ENCODE data around the gene B4GALT4. TPM values are rescaled to one million over a fixed set of nuclear protein-coding genes. Genes with fewer than 3 reads are reported as not detected.
A peak's percentile ranks its signal among the peaks of the same experiment; 100 is the strongest.

B4GALT4 gene
- total RNA-seq, 3 donors from 2014 or later (not counting 1 experiment from before 2014, with no cell fraction given): 35.1 to 54.1 (median 48.8) TPM

DNA sequence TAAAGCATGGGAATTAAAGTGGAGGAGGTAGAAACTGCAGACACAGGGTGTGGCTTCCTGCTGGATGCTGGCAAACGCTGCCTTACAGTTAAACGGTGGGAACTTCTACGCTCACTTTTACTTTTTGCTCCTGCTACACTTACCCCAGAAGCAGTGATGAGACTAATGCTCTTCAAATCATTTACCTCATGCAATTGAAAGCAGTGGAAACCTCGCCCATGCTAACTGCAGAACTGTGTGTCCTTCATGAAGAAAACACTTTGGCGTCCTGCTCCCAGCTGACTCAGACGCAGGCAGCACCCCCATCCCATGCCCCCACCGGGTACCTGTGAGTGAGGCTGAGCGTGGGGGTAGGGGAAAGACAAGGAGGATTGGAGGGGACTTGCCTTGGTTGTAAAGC, 35.5 kb downstream of the B4GALT4 start:
- peak overlapping the region; percentile 24 to 46 for H3K27ac Mint-ChIP-seq
- no peak for ATAC-seq

DNA sequence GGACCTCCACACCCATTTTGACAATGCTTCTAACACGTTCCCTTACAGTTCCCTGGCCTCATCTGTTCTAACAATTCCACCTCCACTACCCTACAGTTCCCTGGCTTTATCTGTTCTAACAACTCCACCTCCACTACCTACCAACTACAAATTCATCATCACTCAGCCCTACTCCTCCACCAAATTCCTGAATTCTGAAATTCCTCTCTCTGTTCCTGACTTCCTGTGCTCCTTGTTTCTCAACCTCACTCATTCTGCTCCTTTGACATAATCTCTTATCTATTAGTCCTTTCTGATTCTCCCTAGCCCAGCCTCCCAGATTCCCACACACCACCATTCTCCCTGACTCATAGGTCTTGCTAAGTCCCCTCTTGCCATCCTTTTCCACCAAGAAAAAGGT, 44.8 kb downstream of the B4GALT4 start:
- DNase-seq: no peak
- H3K27ac ChIP-seq (ENCODE audit: low read length): no peak overlapping the region
- H3K27ac Mint-ChIP-seq: no peak overlapping the region
- H3K36me3 ChIP-seq (ENCODE audit: control insufficient read depth, insufficient read depth, low read length): no peaks in the 10 kb centered on the region
- no peak for ATAC-seq
- no peaks in the 10 kb centered on the region for H3K27me3 ChIP-seq (ENCODE audit: control insufficient read depth, insufficient read depth, low read length)
- H3K27me3 Mint-ChIP-seq (ENCODE audit: low read depth in 2 of 2): no peaks in the 10 kb centered on the region
- intact Hi-C loops (cut with micrococcal nuclease): no loop called here
- H3K4me3 Mint-ChIP-seq: no peak overlapping the region
- no peaks in the 10 kb centered on the region for H3K9me3 Mint-ChIP-seq
- no peaks in the 10 kb centered on the region for H3K9me3 ChIP-seq (ENCODE audit: control insufficient read depth, insufficient read depth, low read length)
- TF ChIP-seq, protein P1, sequence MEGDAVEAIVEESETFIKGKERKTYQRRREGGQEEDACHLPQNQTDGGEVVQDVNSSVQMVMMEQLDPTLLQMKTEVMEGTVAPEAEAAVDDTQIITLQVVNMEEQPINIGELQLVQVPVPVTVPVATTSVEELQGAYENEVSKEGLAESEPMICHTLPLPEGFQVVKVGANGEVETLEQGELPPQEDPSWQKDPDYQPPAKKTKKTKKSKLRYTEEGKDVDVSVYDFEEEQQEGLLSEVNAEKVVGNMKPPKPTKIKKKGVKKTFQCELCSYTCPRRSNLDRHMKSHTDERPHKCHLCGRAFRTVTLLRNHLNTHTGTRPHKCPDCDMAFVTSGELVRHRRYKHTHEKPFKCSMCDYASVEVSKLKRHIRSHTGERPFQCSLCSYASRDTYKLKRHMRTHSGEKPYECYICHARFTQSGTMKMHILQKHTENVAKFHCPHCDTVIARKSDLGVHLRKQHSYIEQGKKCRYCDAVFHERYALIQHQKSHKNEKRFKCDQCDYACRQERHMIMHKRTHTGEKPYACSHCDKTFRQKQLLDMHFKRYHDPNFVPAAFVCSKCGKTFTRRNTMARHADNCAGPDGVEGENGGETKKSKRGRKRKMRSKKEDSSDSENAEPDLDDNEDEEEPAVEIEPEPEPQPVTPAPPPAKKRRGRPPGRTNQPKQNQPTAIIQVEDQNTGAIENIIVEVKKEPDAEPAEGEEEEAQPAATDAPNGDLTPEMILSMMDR (IDR thresholded peaks at IDR 0.05): no peak
- H3K4me3 ChIP-seq (ENCODE audit: low read length): no peak overlapping the region
- no peaks in the 10 kb centered on the region for H3K4me1 ChIP-seq (ENCODE audit: control insufficient read depth, insufficient read depth, low read length)
- 94% methylated on average over 1 of the region's 1 CpG for WGBS (ENCODE audit: insufficient coverage)
- H3K36me3 Mint-ChIP-seq: no peaks in the 10 kb centered on the region
- H3K4me1 Mint-ChIP-seq: no peaks in the 10 kb centered on the region

More for the DNA sequence above, 35.5 kb downstream of the B4GALT4 start:
- Mint-ChIP-seq H3K27me3 (ENCODE audit: low read depth in 2 of 2) (no peaks in the 10 kb centered on the region), H3K36me3 (peaks cover 16% of the 10 kb centered on the region), H3K4me3 (no peak overlapping the region), H3K9me3 (no peaks in the 10 kb centered on the region), H3K4me1 (peaks cover 25 to 32% of the 10 kb centered on the region in 2 donors)
- intact Hi-C loops (cut with micrococcal nuclease): no loop called here
- Histone ChIP-seq H3K36me3 (ENCODE audit: control insufficient read depth, insufficient read depth, low read length) (peaks cover 11% of the 10 kb centered on the region), H3K27me3 (ENCODE audit: control insufficient read depth, insufficient read depth, low read length) (no peaks in the 10 kb centered on the region), H3K4me3 (ENCODE audit: low read length) (no peak overlapping the region), H3K4me1 (ENCODE audit: control insufficient read depth, insufficient read depth, low read length) (peaks cover 8% of the 10 kb centered on the region), H3K27ac (ENCODE audit: low read length) (no peak overlapping the region), H3K9me3 (ENCODE audit: control insufficient read depth, insufficient read depth, low read length) (no peaks in the 10 kb centered on the region)
- 82% methylated on average over 7 of the region's 8 CpGs for WGBS (ENCODE audit: insufficient coverage)
- TF ChIP-seq, protein P1 (IDR thresholded peaks at IDR 0.05): no peak
- DNase-seq: no peak

DNA sequence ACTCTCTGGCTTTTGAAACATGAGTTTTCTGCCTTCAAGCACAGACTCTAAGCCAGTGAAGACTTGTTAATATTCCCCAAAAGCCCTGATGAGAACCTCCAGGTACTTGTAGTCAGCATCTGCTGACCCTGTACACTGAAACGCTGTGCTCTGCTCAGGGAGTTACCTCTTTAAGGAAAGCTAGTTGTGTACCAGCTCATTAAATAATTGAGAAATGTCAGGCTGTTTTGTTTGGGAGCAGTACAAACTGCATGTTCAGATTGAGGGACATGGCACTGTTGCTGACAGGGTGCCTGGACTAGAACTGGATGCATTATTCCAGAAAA, 45.6 kb downstream of the B4GALT4 start:
- ATAC-seq (no peak), DNase-seq (no peak)
- Mint-ChIP-seq H3K27ac (no peak overlapping the region), H3K9me3 (no peaks in the 10 kb centered on the region), H3K4me1 (no peaks in the 10 kb centered on the region), H3K27me3 (ENCODE audit: low read depth in 2 of 2) (no peaks in the 10 kb centered on the region), H3K36me3 (no peaks in the 10 kb centered on the region), H3K4me3 (no peak overlapping the region)
- Histone ChIP-seq H3K4me1 (ENCODE audit: control insufficient read depth, insufficient read depth, low read length) (no peaks in the 10 kb centered on the region), H3K36me3 (ENCODE audit: control insufficient read depth, insufficient read depth, low read length) (no peaks in the 10 kb centered on the region), H3K4me3 (ENCODE audit: low read length) (no peak overlapping the region), H3K9me3 (ENCODE audit: control insufficient read depth, insufficient read depth, low read length) (no peaks in the 10 kb centered on the region), H3K27ac (ENCODE audit: low read length) (no peak overlapping the region), H3K27me3 (ENCODE audit: control insufficient read depth, insufficient read depth, low read length) (no peaks in the 10 kb centered on the region)
- intact Hi-C loops (cut with micrococcal nuclease): no loop called here
- TF ChIP-seq, protein P1 (IDR thresholded peaks at IDR 0.05): no peak
- 95% methylated on average over 1 of the region's 1 CpG for WGBS (ENCODE audit: insufficient coverage)
